Retinal pigment epithelial cell (primary cell): ENCODE results near the gene CNGA1.

Source experiments
- DNase-seq: peaks from one replicate; pipeline ENCODE4 v3.0.0-alpha.2; 2010; ENCODE audit warnings: low read depth
- H3K4me3 ChIP-seq: 2 replicates; pipeline ENCODE4 v1.5.1; 2011; ENCODE audit warnings: mild to moderate bottlenecking, low read length, control low read depth, moderate library complexity
- TF ChIP-seq, protein P1 (sequence below): conservative IDR thresholded peaks from 2 replicates; pipeline ENCODE4 v1.5.1; 2011; ENCODE audit warnings: low read depth, low read length, control low read depth, inconsistent platforms

Gene CNGA1

DNA sequence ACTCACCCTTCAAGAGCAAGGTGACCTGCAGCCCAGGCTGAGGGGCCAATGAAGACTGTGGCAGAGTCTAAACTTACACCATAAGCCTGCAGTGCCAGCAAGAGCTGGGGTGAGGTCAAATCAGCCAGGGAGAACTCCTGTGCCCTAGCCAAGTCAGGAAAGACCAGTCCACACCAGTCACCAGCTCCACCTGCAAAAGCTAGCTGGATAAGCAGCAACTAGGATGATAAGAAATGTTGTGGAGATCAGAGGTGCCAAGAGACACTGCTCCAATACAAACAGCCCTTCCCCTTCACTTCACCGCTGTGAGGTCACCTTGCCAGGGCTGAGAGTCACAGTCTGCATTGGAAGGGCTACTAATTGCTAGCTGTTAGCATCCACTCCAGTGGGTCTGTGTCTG is 31.4 kb upstream of the CNGA1 start:
- TF ChIP-seq, protein P1, sequence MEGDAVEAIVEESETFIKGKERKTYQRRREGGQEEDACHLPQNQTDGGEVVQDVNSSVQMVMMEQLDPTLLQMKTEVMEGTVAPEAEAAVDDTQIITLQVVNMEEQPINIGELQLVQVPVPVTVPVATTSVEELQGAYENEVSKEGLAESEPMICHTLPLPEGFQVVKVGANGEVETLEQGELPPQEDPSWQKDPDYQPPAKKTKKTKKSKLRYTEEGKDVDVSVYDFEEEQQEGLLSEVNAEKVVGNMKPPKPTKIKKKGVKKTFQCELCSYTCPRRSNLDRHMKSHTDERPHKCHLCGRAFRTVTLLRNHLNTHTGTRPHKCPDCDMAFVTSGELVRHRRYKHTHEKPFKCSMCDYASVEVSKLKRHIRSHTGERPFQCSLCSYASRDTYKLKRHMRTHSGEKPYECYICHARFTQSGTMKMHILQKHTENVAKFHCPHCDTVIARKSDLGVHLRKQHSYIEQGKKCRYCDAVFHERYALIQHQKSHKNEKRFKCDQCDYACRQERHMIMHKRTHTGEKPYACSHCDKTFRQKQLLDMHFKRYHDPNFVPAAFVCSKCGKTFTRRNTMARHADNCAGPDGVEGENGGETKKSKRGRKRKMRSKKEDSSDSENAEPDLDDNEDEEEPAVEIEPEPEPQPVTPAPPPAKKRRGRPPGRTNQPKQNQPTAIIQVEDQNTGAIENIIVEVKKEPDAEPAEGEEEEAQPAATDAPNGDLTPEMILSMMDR, result no peak
- H3K4me3 ChIP-seq, result no peak overlapping the region
- no peak for DNase-seq

DNA sequence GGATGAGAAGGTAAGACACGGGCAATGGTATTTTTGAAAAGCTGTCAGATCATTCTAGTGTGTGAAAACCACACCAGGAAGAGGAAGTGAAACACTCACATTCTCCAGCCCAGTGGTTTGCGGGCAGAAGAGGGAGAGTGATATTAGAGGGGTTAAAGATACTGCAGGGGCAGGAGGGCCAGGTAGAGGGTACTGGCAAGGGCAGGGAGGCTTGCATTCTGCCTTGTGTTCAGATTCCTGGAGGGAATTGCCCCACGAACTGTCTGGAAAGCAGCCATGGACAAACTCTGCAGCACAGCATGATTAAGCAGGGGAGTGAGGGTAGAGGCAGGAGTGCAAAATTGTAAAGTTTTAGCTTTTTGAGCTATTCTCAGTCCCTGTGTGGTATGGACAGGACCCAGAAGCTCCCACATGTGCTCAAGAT is 31.0 kb upstream of the CNGA1 start:
- TF ChIP-seq, protein P1, result no peak
- no peak overlapping the region for H3K4me3 ChIP-seq
- no peak for DNase-seq

DNA sequence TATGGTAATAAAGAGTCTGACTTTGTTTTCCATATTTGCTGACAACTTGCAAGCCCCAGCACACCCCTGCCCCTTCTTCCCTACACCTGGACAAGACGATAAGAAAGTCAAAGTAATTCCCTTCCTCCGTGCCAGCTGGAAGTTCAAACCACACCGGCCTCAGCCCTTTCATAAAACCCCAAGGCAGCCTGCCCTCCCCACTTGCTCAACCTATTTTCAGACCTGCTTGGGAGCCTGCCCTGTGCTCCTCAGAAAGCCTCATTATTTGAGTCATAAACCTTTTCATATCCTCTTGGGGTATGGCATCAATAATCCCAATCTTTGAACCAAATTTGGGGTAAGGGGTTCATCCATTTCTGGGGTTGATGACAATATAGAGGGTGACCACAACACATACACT is 29.6 kb upstream of the CNGA1 start:
- H3K4me3 ChIP-seq, result no peak overlapping the region
- DNase-seq, result no peak
- TF ChIP-seq, protein P1, result no peak

DNA sequence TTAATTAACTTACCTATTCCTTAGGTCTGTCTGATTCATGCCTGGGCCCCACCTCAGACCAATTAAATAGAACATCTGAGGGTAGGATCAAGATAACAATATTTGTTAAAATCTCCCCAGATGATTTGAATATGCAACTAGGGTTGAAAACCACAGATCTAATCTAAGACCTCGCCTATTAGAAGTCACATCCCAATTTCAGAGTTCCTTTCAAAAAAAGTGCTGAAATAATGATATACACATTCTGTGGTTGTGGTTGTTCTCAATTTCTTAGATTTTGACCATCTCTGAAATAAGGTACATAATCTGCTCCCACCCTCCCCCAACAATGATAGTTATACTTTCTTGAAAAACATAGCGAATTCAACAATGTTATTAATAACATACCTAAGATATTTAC is 27.8 kb upstream of the CNGA1 start:
- TF ChIP-seq, protein P1, result no peak
- no peak overlapping the region for H3K4me3 ChIP-seq

DNA sequence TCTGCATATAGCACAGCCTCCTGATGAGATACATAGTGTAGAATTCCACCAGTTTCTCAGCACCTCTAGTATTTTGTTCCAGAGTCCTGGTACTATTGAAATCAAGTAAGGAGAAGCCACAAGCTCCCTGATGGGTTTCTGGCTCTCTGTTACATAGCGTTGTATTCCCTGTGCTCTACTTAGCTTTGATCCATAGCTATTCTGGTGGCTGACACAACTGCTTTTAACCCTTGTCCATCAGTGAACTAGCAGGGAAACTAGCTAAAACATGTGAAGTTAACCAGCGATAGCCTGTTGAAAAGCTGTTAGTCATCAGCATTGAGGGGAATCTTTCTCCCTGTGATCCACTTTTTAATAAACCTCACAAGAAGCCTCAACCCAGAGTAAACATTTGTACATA is 27.0 kb upstream of the CNGA1 start:
- no peak overlapping the region for H3K4me3 ChIP-seq
- TF ChIP-seq, protein P1, result no peak
- no peak for DNase-seq

More for the DNA sequence above, 27.8 kb upstream of the CNGA1 start:
- no peak for DNase-seq

DNA sequence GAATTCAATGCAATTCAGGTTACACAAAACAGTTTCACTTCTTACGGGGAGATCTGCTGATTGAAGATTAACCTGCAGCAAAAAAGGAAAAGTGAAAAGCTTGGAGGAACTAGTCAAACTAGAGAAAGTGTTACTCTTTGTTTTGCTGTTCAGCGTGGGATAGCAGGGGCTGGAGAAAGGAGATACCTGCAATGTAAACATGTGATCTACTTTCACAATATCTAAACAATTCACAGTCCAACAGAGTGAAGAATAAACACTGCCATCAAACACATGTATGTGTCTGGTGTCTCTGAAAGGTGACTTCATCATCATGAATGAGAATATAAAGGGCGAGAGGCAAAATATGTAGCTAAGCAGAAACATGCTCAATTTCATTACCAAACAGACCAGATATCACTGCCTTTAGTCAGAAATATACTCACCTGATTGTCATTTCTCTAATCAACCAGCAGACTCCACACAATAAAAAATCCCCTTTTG is 26.5 kb upstream of the CNGA1 start:
- no peak for DNase-seq
- TF ChIP-seq, protein P1, result no peak
- no peak overlapping the region for H3K4me3 ChIP-seq

DNA sequence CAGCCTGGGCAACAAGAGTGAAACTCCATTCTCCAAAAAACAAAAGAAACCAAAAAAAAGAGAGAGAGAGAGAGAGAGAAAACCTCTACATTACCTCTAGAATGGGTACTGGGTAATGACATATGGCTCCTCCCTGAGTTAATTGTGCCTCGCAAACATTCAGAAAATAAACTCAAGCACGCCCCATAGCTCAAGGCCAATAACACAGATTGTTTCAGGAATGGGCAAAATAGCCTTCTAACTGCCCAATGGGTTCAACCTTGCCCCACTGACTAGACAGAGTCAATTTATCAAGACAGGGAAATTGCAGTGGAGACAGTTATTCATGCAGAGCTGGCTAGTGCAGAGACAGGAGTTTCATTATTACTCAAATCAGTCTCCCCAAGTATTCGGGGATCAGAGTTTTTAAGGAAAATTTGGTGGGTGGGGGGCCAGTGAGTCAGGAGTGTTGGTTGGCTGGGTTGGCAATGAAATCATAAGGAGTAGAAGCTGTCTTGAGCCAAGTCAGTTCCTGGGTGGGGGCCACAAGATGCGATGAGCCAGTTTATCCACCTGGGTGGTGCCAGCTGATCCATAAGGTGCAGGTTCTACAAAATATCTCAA is 25.2 kb upstream of the CNGA1 start:
- TF ChIP-seq, protein P1, result no peak
- DNase-seq, result no peak

More for the DNA sequence above, 25.2 kb upstream of the CNGA1 start:
- H3K4me3 ChIP-seq, result no peak overlapping the region
